Psoas muscle (tissue), 8 donors: ENCODE measurements around the gene NKIRAS2. TPM values are rescaled to one million over a fixed set of nuclear protein-coding genes. Genes with fewer than 3 reads are reported as not detected.

Source experiments
- ATAC-seq, 4 donors: fragments of 200-7000 bp; cut with Tn5 transposase; one replicate each; pipeline ENCODE4 v1.9.1; 2020; ENCODE audit warnings: moderate library complexity in 3 of 4, mild to moderate bottlenecking in 2 of 4
- DNase-seq, 2 donors: peaks; one replicate each; pipeline ENCODE4 v3.0.0-alpha.2; 2020
- H3K27ac ChIP-seq: fragments of 200-600 bp; one replicate; pipeline ENCODE4 v1.8.0; 2022
- H3K27me3 ChIP-seq, 3 donors: fragments of 200-600 bp in 1 of 3; one replicate each; pipeline versions ENCODE4 v1.6.1 to v1.8.0; 2013 to 2022; ENCODE audit warnings: low read length in 2 of 3, mild to moderate bottlenecking in 2 of 3, moderate library complexity in 1 of 3; ENCODE audit not compliant: insufficient read depth in 3 of 3
- H3K36me3 ChIP-seq, 2 donors: fragments of 200-600 bp in 1 of 2; one replicate each; pipeline versions ENCODE4 v1.6.1 to v1.8.0; 2013 to 2022; ENCODE audit warnings: low read depth in 1 of 2, mild to moderate bottlenecking in 1 of 2, moderate library complexity in 1 of 2; ENCODE audit not compliant: insufficient read depth in 1 of 2
- H3K4me1 ChIP-seq: fragments of 200-600 bp; one replicate; pipeline ENCODE4 v1.8.0; 2022
- H3K4me3 ChIP-seq: fragments of 200-600 bp; one replicate; pipeline ENCODE4 v1.8.0; 2022; ENCODE audit warnings: mild to moderate bottlenecking
- H3K9me3 ChIP-seq: fragments of 200-600 bp; one replicate; pipeline ENCODE4 v1.8.0; 2022
- CTCF ChIP-seq: fragments of 200-600 bp; IDR thresholded peaks from one replicate; pipeline ENCODE4 v1.8.0; 2022; ENCODE audit warnings: antibody characterized with exemption
- WGBS, 3 donors: extraction: QIAGEN DNeasy Blood & Tissue Kit; methylation state at CpG; one replicate each; pipeline versions ENCODE4 v1.1.6 to v1.1.7; 2013; 5-methylcytosine and 5-hydroxymethylcytosine counted together
- intact Hi-C, 2 donors: fragments of 100-400 bp; cut with DNase I; formaldehyde crosslinking; loops; one replicate each; pipeline versions ENCODE4 v1.11.0 to v1.14.2; 2022
- polyA plus RNA-seq, 3 donors: library from polyadenylated mRNA; stranded (reverse); fragments of 200-250 nt; gene quantifications; one replicate each; pipeline ENCODE4 v1.2.3, GENCODE V29; 2013
- total RNA-seq, 4 donors: library from RNA; stranded (reverse); fragmentation: NEBNext Ultra II Directional in 2 of 4; extraction: Animal tissue kit (Norgen Biotek cat#: 25700) in 2 of 4; gene quantifications; one replicate each; pipeline versions ENCODE4 v1.2.1 to v1.2.4, GENCODE V29; 2021 to 2023
- donor health status: healthy with polysubstance abuse.
- donor health status: DM: no; HTN: no; CAD: no; lungs with moderate emphysema.
- donor health status: Bipolar disorder and iron deficiency.
- donor health status: healthy.
- donor health status: DM: yes; HTN: yes; CAD: no.
- donor health status: DM: no; HTN: no; CAD: no.
- donor health status: DM: no; HTN: no; CAD: no.
- donor health status: DM: yes; HTN: yes; CAD: no.

The NKIRAS2 gene
- total and polyA plus RNA-seq, 7 donors: 35.0 to 81.1 (median 41.5) TPM

- H3K9me3 ChIP-seq: no peaks in the 10 kb centered on the region
- H3K4me3 ChIP-seq: peak within 1 kb of the TSS; percentile 85
- 1 to 4% (median 2%) methylated on average over 35 to 65 of the region's 65 CpGs for WGBS, 3 donors
- H3K27me3 ChIP-seq: peaks cover 0 to 2% (median 0%) of the 10 kb centered on the region in 3 donors
- no peaks in the 10 kb centered on the region for H3K36me3 ChIP-seq
- intact Hi-C loops: no loop called here
- H3K27ac ChIP-seq: peak within 1 kb of the TSS; percentile 53
- ATAC-seq (peak; percentile 79 to 91 (median 82)), DNase-seq (peak; percentile 58 to 82)
- peak; percentile 44 for TF ChIP-seq CTCF
- H3K4me1 ChIP-seq: peaks cover 4% of the 10 kb centered on the region
Observed at GRCh38 chr17:42050393-42051012, 30.6 kb downstream of the NKIRAS2 start, which contains the start of gene C17orf113. Gene C17orf113 (minus strand): TSS chr17:42050601. CDS start chr17:42043376, 7,225 bp downstream.

GRCh38 chr17:42051013-42051400 lies 31.1 kb downstream of the NKIRAS2 start:
- no peak for ATAC-seq
- Histone ChIP-seq H3K27ac (no peak overlapping the region), H3K4me1 (peaks cover 4% of the 10 kb centered on the region), H3K27me3 (peaks cover 0 to 2% (median 0%) of the 10 kb centered on the region in 3 donors), H3K9me3 (no peaks in the 10 kb centered on the region), H3K36me3 (no peaks in the 10 kb centered on the region), H3K4me3 (peak overlapping the region; percentile 85)
- intact Hi-C loops: no loop called here
- 61 to 67% (median 63%) methylated on average over 8 of the region's 8 CpGs for WGBS, 3 donors
- no peak for DNase-seq
- no peak for TF ChIP-seq CTCF

- H3K4me3 ChIP-seq: no peak overlapping the region
- no peaks in the 10 kb centered on the region for H3K9me3 ChIP-seq
- ATAC-seq (no peak), DNase-seq (no peak)
- H3K4me1 ChIP-seq: peaks cover 4% of the 10 kb centered on the region
- H3K27ac ChIP-seq: no peak overlapping the region
- H3K36me3 ChIP-seq: no peaks in the 10 kb centered on the region
- peaks cover 0 to 2% (median 0%) of the 10 kb centered on the region in 3 donors for H3K27me3 ChIP-seq
- WGBS, 3 donors: 88 to 92% (median 89%) methylated on average over 7 of the region's 7 CpGs
- intact Hi-C loops: no loop called here
- no peak for TF ChIP-seq CTCF
Observed at GRCh38 chr17:42051645-42052044, 31.8 kb downstream of the NKIRAS2 start.

- intact Hi-C loops: no loop called here
- WGBS, 3 donors: 82 to 84% (median 83%) methylated on average over 6 of the region's 6 CpGs
Observed at GRCh38 chr17:42052346-42052877, 32.5 kb downstream of the NKIRAS2 start.

More at GRCh38 chr17:42052346-42052877, 32.5 kb downstream of the NKIRAS2 start:
- no peak for DNase-seq
- Histone ChIP-seq H3K27me3 (peaks cover 0 to 2% (median 0%) of the 10 kb centered on the region in 3 donors), H3K4me1 (peaks cover 4% of the 10 kb centered on the region), H3K9me3 (no peaks in the 10 kb centered on the region), H3K27ac (no peak overlapping the region), H3K36me3 (no peaks in the 10 kb centered on the region), H3K4me3 (no peak overlapping the region)
- ATAC-seq: no peak
- TF ChIP-seq CTCF: no peak
